Brain pericyte (primary cell): ENCODE results near the gene ELOVL3.

Experiments
- DNase-seq: peaks from one replicate; pipeline ENCODE4 v3.0.0-alpha.2; 2012; ENCODE audit warnings: low read depth, low spot score

ELOVL3 gene

GRCh38 chr10:102254426-102254825, 28.3 kb downstream of the ELOVL3 start:
- no peak for DNase-seq

GRCh38 chr10:102255404-102255803, 29.3 kb downstream of the ELOVL3 start:
- DNase-seq = no peak

GRCh38 chr10:102261196-102261595, 35.1 kb downstream of the ELOVL3 start:
- DNase-seq = no peak

- no peak for DNase-seq
Observed at GRCh38 chr10:102261842-102262241, 35.7 kb downstream of the ELOVL3 start.

- no peak for DNase-seq
Observed at GRCh38 chr10:102262744-102263370, 36.8 kb downstream of the ELOVL3 start.

- no peak for DNase-seq
Observed at GRCh38 chr10:102264371-102264770, 38.3 kb downstream of the ELOVL3 start.

GRCh38 chr10:102266670-102267069, 40.6 kb downstream of the ELOVL3 start:
- DNase-seq = no peak

- DNase-seq = no peak
Observed at GRCh38 chr10:102267748-102268147, 41.6 kb downstream of the ELOVL3 start.

- DNase-seq = no peak
Observed at GRCh38 chr10:102268375-102268888, 42.3 kb downstream of the ELOVL3 start.

GRCh38 chr10:102269017-102269416, 42.9 kb downstream of the ELOVL3 start:
- DNase-seq = no peak

- no peak for DNase-seq
Observed at GRCh38 chr10:102274062-102274461, 48.0 kb downstream of the ELOVL3 start.

GRCh38 chr10:102275343-102275742, 49.2 kb downstream of the ELOVL3 start:
- no peak for DNase-seq

- no peak for DNase-seq
Observed at GRCh38 chr10:102279104-102279503, 53.0 kb downstream of the ELOVL3 start.
